Neural cell (in vitro differentiated cells): ENCODE data around the gene UBP1. TPM values are rescaled to one million over a fixed set of nuclear protein-coding genes. Genes with fewer than 3 reads are reported as not detected.

Source experiments
- H2AFZ ChIP-seq: fragments of 200-600, 300-800 bp; sonication (generic), shearing (Covaris generic); 2 replicates; pipeline ENCODE4 v1.6.0; 2014; ENCODE audit warnings: low read depth, mild to moderate bottlenecking, antibody characterized with exemption, low read length, moderate library complexity
- H3F3A ChIP-seq: fragments of 200-600 bp; shearing (Covaris generic); 2 replicates; pipeline ENCODE4 v1.6.1; 2016; ENCODE audit warnings: mild to moderate bottlenecking, moderate library complexity, mixed read lengths, antibody characterized with exemption, low read length; ENCODE audit not compliant: insufficient read depth, poor library complexity, severe bottlenecking
- H3K27ac ChIP-seq: fragments of 200-600, 300-800 bp; sonication (generic), shearing (Covaris generic); 2 replicates; pipeline ENCODE4 v1.5.1; 2014; ENCODE audit warnings: mild to moderate bottlenecking, low read length, moderate library complexity
- H3K27me3 ChIP-seq: fragments of 300-800, 200-600 bp; sonication (generic), shearing (Covaris generic); 2 replicates; pipeline ENCODE4 v1.6.0; 2014; ENCODE audit warnings: mild to moderate bottlenecking, low read depth, low read length, moderate library complexity; ENCODE audit not compliant: insufficient read depth
- H3K36me3 ChIP-seq: fragments of 300-800, 200-600 bp; sonication (generic), shearing (Covaris generic); 2 replicates; pipeline ENCODE4 v1.5.1; 2014; ENCODE audit warnings: mild to moderate bottlenecking, antibody characterized with exemption, low read length, moderate library complexity; ENCODE audit not compliant: insufficient read depth
- H3K4me2 ChIP-seq: fragments of 300-800, 200-600 bp; sonication (generic), shearing (Covaris generic); 2 replicates; pipeline ENCODE4 v1.6.0; 2014; ENCODE audit warnings: mild to moderate bottlenecking, low read length
- H3K4me3 ChIP-seq: fragments of 300-800, 200-600 bp; sonication (generic), shearing (Covaris generic); 2 replicates; pipeline ENCODE4 v1.5.1; 2014; ENCODE audit warnings: mild to moderate bottlenecking, low read length, moderate library complexity
- H3K79me2 ChIP-seq: fragments of 200-600 bp; shearing (Covaris generic); replicated peaks from 2 replicates; pipeline ENCODE4 v1.6.0; 2014; ENCODE audit warnings: mild to moderate bottlenecking, low read length, moderate library complexity; ENCODE audit not compliant: insufficient read depth
- H3K9ac ChIP-seq: fragments of 300-800, 200-600 bp; sonication (generic), shearing (Covaris generic); 2 replicates; pipeline ENCODE4 v1.6.1; 2016; ENCODE audit warnings: mild to moderate bottlenecking, low read length, mixed read lengths
- H3K9me2 ChIP-seq: fragments of 200-600 bp; shearing (Covaris generic); 2 replicates; pipeline ENCODE4 v1.6.1; 2016; ENCODE audit warnings: mild to moderate bottlenecking, low read length, mixed read lengths; ENCODE audit not compliant: insufficient read depth
- H3K9me3 ChIP-seq: fragments of 200-600, 300-800 bp; sonication (generic), shearing (Covaris generic); 2 replicates; pipeline ENCODE4 v1.6.1; 2016; ENCODE audit warnings: mild to moderate bottlenecking, mixed run types, low read length, moderate library complexity, mixed read lengths
- H4K20me1 ChIP-seq: fragments of 200-600 bp; shearing (Covaris generic); 2 replicates; pipeline ENCODE4 v1.6.1; 2016; ENCODE audit warnings: mild to moderate bottlenecking, mixed run types; ENCODE audit not compliant: insufficient read depth
- CTCF ChIP-seq: fragments of 450-650 bp; IDR thresholded peaks from 2 replicates; pipeline ENCODE4 v1.5.1; 2014; ENCODE audit warnings: antibody characterized with exemption, mild to moderate bottlenecking, moderate library complexity; ENCODE audit not compliant: poor library complexity, severe bottlenecking
- EP300 ChIP-seq: fragments of 450-650 bp; conservative IDR thresholded peaks from 2 replicates; pipeline ENCODE4 v1.6.1; 2014; ENCODE audit warnings: antibody characterized with exemption, mild to moderate bottlenecking, moderate library complexity; ENCODE audit not compliant: poor library complexity, severe bottlenecking
- EZH2 ChIP-seq: fragments of 200-600, 300-800 bp; shearing (Covaris generic), sonication (generic); IDR thresholded peaks from 2 replicates; pipeline ENCODE4 v1.6.1; 2014; ENCODE audit warnings: antibody characterized with exemption, low read length, borderline replicate concordance, mild to moderate bottlenecking; ENCODE audit not compliant: insufficient read depth, poor library complexity, severe bottlenecking
- MXI1 ChIP-seq: fragments of 450-650 bp; conservative IDR thresholded peaks from 2 replicates; pipeline ENCODE4 v1.6.1; 2014; ENCODE audit warnings: antibody characterized with exemption, mild to moderate bottlenecking; ENCODE audit not compliant: poor library complexity, severe bottlenecking
- POLR2AphosphoS5 ChIP-seq: IDR thresholded peaks from 2 replicates; pipeline ENCODE4 v1.6.1; 2012
- RAD21 ChIP-seq: fragments of 450-650 bp; conservative IDR thresholded peaks from 2 replicates; pipeline ENCODE4 v1.6.1; 2014; ENCODE audit warnings: antibody characterized with exemption, mild to moderate bottlenecking, moderate library complexity
- REST ChIP-seq: IDR thresholded peaks from 2 replicates; pipeline ENCODE4 v1.6.1; 2012; ENCODE audit warnings: borderline replicate concordance
- SMC3 ChIP-seq: fragments of 450-650 bp; conservative IDR thresholded peaks from 2 replicates; pipeline ENCODE4 v1.6.1; 2014; ENCODE audit warnings: antibody characterized with exemption, mild to moderate bottlenecking, moderate library complexity; ENCODE audit not compliant: poor library complexity
- TAF1 ChIP-seq: IDR thresholded peaks from 2 replicates; pipeline ENCODE4 v1.6.1; 2012; ENCODE audit warnings: low read depth
- polyA plus RNA-seq: library from polyadenylated mRNA; depleted of rRNA; stranded (reverse); fragments of >200 nt; gene quantifications from 2 replicates; pipeline ENCODE4 v1.2.3, GENCODE V29; 2014

Gene UBP1
- polyA plus RNA-seq, 1 donor from 2014 or later: 74.2 TPM

GRCh38 chr3:33474896-33475295 is 34.7 kb upstream of the UBP1 start:
- Histone ChIP-seq H3K9me2 (no peaks in the 10 kb centered on the region), H3K9me3 (no peaks in the 10 kb centered on the region), H2AFZ (no peak overlapping the region), H3F3A (no peaks in the 10 kb centered on the region), H3K27me3 (no peaks in the 10 kb centered on the region), H3K36me3 (no peaks in the 10 kb centered on the region), H3K4me3 (no peak overlapping the region), H3K4me2 (no peak overlapping the region), H4K20me1 (no peaks in the 10 kb centered on the region), H3K9ac (no peak overlapping the region), H3K27ac (no peak overlapping the region), H3K79me2 (no peaks in the 10 kb centered on the region)
- TF ChIP-seq POLR2AphosphoS5 (no peak), MXI1 (no peak), RAD21 (no peak), EZH2 (no peak), CTCF (no peak), REST (no peak), SMC3 (no peak), TAF1 (no peak), EP300 (no peak)

- Histone ChIP-seq H3K27ac (no peak overlapping the region), H3K79me2 (no peaks in the 10 kb centered on the region), H3K27me3 (no peaks in the 10 kb centered on the region), H3K4me3 (no peak overlapping the region), H3K36me3 (no peaks in the 10 kb centered on the region), H3K9me3 (no peaks in the 10 kb centered on the region), H4K20me1 (no peaks in the 10 kb centered on the region), H3K9me2 (no peaks in the 10 kb centered on the region), H3F3A (no peaks in the 10 kb centered on the region), H2AFZ (no peak overlapping the region), H3K9ac (no peak overlapping the region), H3K4me2 (no peak overlapping the region)
- TF ChIP-seq REST (no peak), RAD21 (no peak), EP300 (no peak), MXI1 (no peak), SMC3 (no peak), CTCF (no peak), EZH2 (no peak), POLR2AphosphoS5 (no peak)
Observed at GRCh38 chr3:33473813-33474212, 33.6 kb upstream of the UBP1 start.
